Esophagus muscularis mucosa (tissue), 3 donors: ENCODE results near the gene NCMAP.

Experiments
- POLR2A ChIP-seq: fragments of 450-650 bp; IDR thresholded peaks from one replicate; pipeline ENCODE4 v1.6.1; 2017; ENCODE audit warnings: antibody characterized with exemption, moderate library complexity, mild to moderate bottlenecking, low read depth
- TF ChIP-seq, protein P1 (sequence below), 3 experiments: fragments of 200-600 bp in 2 of 3; fragments of 450-650 bp in 1 of 3; sonication (generic) in 2 of 3; IDR thresholded peaks; one replicate each; pipeline ENCODE4 v1.5.1; 2017 to 2019; ENCODE audit warnings: antibody characterized with exemption in 3 of 3, mild to moderate bottlenecking in 2 of 3, moderate library complexity in 1 of 3

- TF ChIP-seq, protein P1, sequence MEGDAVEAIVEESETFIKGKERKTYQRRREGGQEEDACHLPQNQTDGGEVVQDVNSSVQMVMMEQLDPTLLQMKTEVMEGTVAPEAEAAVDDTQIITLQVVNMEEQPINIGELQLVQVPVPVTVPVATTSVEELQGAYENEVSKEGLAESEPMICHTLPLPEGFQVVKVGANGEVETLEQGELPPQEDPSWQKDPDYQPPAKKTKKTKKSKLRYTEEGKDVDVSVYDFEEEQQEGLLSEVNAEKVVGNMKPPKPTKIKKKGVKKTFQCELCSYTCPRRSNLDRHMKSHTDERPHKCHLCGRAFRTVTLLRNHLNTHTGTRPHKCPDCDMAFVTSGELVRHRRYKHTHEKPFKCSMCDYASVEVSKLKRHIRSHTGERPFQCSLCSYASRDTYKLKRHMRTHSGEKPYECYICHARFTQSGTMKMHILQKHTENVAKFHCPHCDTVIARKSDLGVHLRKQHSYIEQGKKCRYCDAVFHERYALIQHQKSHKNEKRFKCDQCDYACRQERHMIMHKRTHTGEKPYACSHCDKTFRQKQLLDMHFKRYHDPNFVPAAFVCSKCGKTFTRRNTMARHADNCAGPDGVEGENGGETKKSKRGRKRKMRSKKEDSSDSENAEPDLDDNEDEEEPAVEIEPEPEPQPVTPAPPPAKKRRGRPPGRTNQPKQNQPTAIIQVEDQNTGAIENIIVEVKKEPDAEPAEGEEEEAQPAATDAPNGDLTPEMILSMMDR (IDR thresholded peaks at IDR 0.05) = no peak
- no peak for TF ChIP-seq POLR2A
Measured at GRCh38 chr1:24514946-24515345, 40.9 kb upstream of the NCMAP start.
